AG10803 (cell line): ENCODE results near the gene AGPAT3.
A peak's percentile ranks its signal among the peaks of the same experiment; 100 is the strongest.

Source experiments
- DNase-seq: peaks from one replicate; pipeline ENCODE4 v3.0.0; 2010; ENCODE audit warnings: low read depth
- H3K4me3 ChIP-seq: 2 replicates; pipeline ENCODE4 v1.5.1; 2011; ENCODE audit warnings: mild to moderate bottlenecking, low read length, control low read depth
- CTCF ChIP-seq: conservative IDR thresholded peaks from 2 replicates; pipeline ENCODE4 v1.5.1; 2011; ENCODE audit warnings: mild to moderate bottlenecking, low read length, control low read depth, inconsistent platforms

AGPAT3 gene

GRCh38 chr21:44019568-44019958, 154.5 kb downstream of the AGPAT3 start:
- no peak overlapping the region for H3K4me3 ChIP-seq
- no peak for DNase-seq
- TF ChIP-seq CTCF: no peak

GRCh38 chr21:44020551-44020950, 155.5 kb downstream of the AGPAT3 start:
- no peak for TF ChIP-seq CTCF
- DNase-seq: no peak
- H3K4me3 ChIP-seq: no peak overlapping the region

GRCh38 chr21:44021064-44021463, 156.0 kb downstream of the AGPAT3 start:
- no peak overlapping the region for H3K4me3 ChIP-seq
- TF ChIP-seq CTCF: no peak
- no peak for DNase-seq

- no peak for TF ChIP-seq CTCF
- H3K4me3 ChIP-seq: no peak overlapping the region
- no peak for DNase-seq
Measured at GRCh38 chr21:44024257-44024656, 159.2 kb downstream of the AGPAT3 start.

- peak; percentile 73 for DNase-seq
- no peak overlapping the region for H3K4me3 ChIP-seq
- 0 out of 2 replicates have a peak, but pooled peaks have one; percentile 2 for TF ChIP-seq CTCF
Measured at GRCh38 chr21:44024887-44025353, 159.9 kb downstream of the AGPAT3 start.

GRCh38 chr21:44027607-44028286, 162.7 kb downstream of the AGPAT3 start:
- TF ChIP-seq CTCF: no peak
- H3K4me3 ChIP-seq: no peak overlapping the region
- DNase-seq: no peak

GRCh38 chr21:44028287-44028659, 163.2 kb downstream of the AGPAT3 start:
- DNase-seq: no peak
- no peak for TF ChIP-seq CTCF
- no peak overlapping the region for H3K4me3 ChIP-seq
